Esophagus muscularis mucosa (tissue), 4 donors: ENCODE data around the gene ZNF648. TPM values are rescaled to one million over a fixed set of nuclear protein-coding genes. Genes with fewer than 3 reads are reported as not detected.

Experiments
- DNase-seq: peaks from one replicate; pipeline ENCODE4 v3.0.0-alpha.2; 2017; ENCODE audit errors: extremely low spot score
- H3K27ac ChIP-seq, 4 donors: fragments of 200-600 bp; sonication (generic); replicated peaks in 1 of 4; 1 replicate in 3 of 4; 2 replicates in 1 of 4; pipeline ENCODE4 v1.5.1; 2016 to 2019; ENCODE audit warnings: mild to moderate bottlenecking in 1 of 4
- H3K27me3 ChIP-seq, 4 donors: fragments of 200-600 bp; sonication (generic); one replicate each; pipeline versions ENCODE4 v1.5.1 to v1.6.0; 2016 to 2019
- H3K36me3 ChIP-seq, 4 donors: fragments of 200-600 bp; sonication (generic); one replicate each; pipeline ENCODE4 v1.5.1; 2016 to 2019
- H3K4me1 ChIP-seq, 4 donors: fragments of 200-600 bp; sonication (generic); one replicate each; pipeline ENCODE4 v1.5.1; 2016 to 2019
- H3K4me3 ChIP-seq, 4 donors: fragments of 200-600 bp; sonication (generic); 1 replicate in 2 of 4; 2 replicates in 2 of 4; pipeline ENCODE4 v1.5.1; 2016 to 2019; ENCODE audit warnings: mild to moderate bottlenecking in 4 of 4, moderate library complexity in 1 of 4
- H3K9me3 ChIP-seq, 4 donors: fragments of 200-600 bp; sonication (generic); 1 replicate in 3 of 4; 2 replicates in 1 of 4; pipeline ENCODE4 v1.5.1; 2016 to 2019
- CTCF ChIP-seq, 3 experiments: fragments of 200-600 bp in 2 of 3; fragments of 450-650 bp in 1 of 3; sonication (generic) in 2 of 3; IDR thresholded peaks; one replicate each; pipeline ENCODE4 v1.5.1; 2017 to 2019; ENCODE audit warnings: antibody characterized with exemption in 3 of 3, mild to moderate bottlenecking in 2 of 3, moderate library complexity in 1 of 3
- EP300 ChIP-seq: sonication (generic); formaldehyde crosslinking; IDR thresholded peaks from one replicate; pipeline ENCODE4 v1.6.1; 2017; ENCODE audit warnings: antibody characterized with exemption
- POLR2A ChIP-seq: fragments of 450-650 bp; IDR thresholded peaks from one replicate; pipeline ENCODE4 v1.6.1; 2017; ENCODE audit warnings: antibody characterized with exemption, moderate library complexity, mild to moderate bottlenecking, low read depth
- POLR2AphosphoS5 ChIP-seq, 2 donors: sonication (generic); formaldehyde crosslinking; IDR thresholded peaks; one replicate each; pipeline ENCODE4 v1.6.1; 2017; ENCODE audit warnings: antibody characterized with exemption in 2 of 2
- WGBS: methylation state at CpG from one replicate; pipeline ENCODE4 v1.1.5; 2018; 5-methylcytosine and 5-hydroxymethylcytosine counted together
- intact Hi-C: fragments of 100-400 bp; cut with DNase I; formaldehyde crosslinking; loops from one replicate; pipeline ENCODE4 v1.15.1; 2023
- total RNA-seq, 4 donors: library from RNA; depleted of rRNA; stranded (reverse); fragments of >200 nt; gene quantifications; one replicate each; pipeline versions ENCODE4 v1.1.0 to v1.2.1, GENCODE V29; 2016

The ZNF648 gene
- total RNA-seq, 4 donors from 2014 or later, result not detected

GRCh38 chr1:182080955-182081582 lies 19.6 kb upstream of the ZNF648 start:
- H3K27me3 ChIP-seq, result no peaks in the 10 kb centered on the region
- 91% methylated on average over 1 of the region's 1 CpG for WGBS
- H3K36me3 ChIP-seq, result no peaks in the 10 kb centered on the region
- H3K4me3 ChIP-seq, result no peak overlapping the region
- DNase-seq, result no peak
- peaks cover 7 to 15% (median 12%) of the 10 kb centered on the region in 4 donors for H3K4me1 ChIP-seq
- no peak overlapping the region for H3K27ac ChIP-seq
- H3K9me3 ChIP-seq, result no peaks in the 10 kb centered on the region
- intact Hi-C loops, result loop anchor here (5.0 to 10.0 kb wide), 2 partner anchors 204 to 604 kb away; no protein-coding TSS in a partner anchor
- TF ChIP-seq CTCF (IDR thresholded peaks at IDR 0.05), result peak; percentile 53 to 69 (median 54)
- TF ChIP-seq EP300, result no peak

GRCh38 chr1:182080040-182080439 lies 18.5 kb upstream of the ZNF648 start:
- H3K9me3 ChIP-seq, result no peaks in the 10 kb centered on the region
- no peaks in the 10 kb centered on the region for H3K36me3 ChIP-seq
- no peak for DNase-seq
- H3K27ac ChIP-seq, result no peak overlapping the region
- intact Hi-C loops, result loop anchor here (5.0 to 10.0 kb wide), 2 partner anchors 205 to 603 kb away; no protein-coding TSS in a partner anchor
- H3K4me1 ChIP-seq, result peaks cover 6 to 12% (median 9%) of the 10 kb centered on the region in 4 donors
- no peak overlapping the region for H3K4me3 ChIP-seq
- no peaks in the 10 kb centered on the region for H3K27me3 ChIP-seq
- no peak for TF ChIP-seq CTCF (IDR thresholded peaks at IDR 0.05)
- TF ChIP-seq POLR2AphosphoS5 (IDR thresholded peaks at IDR 0.05), result no peak
- TF ChIP-seq POLR2A, result no peak
- TF ChIP-seq EP300, result no peak
- 58% methylated on average over 3 of the region's 3 CpGs for WGBS

- TF ChIP-seq POLR2AphosphoS5 (IDR thresholded peaks at IDR 0.05) (no peak), POLR2A (no peak), CTCF (IDR thresholded peaks at IDR 0.05) (no peak), EP300 (no peak)
- H3K4me1 ChIP-seq, result peaks cover 0 to 5% (median 3%) of the 10 kb centered on the region in 4 donors
- H3K27ac ChIP-seq, result no peak overlapping the region
- H3K36me3 ChIP-seq, result no peaks in the 10 kb centered on the region
- intact Hi-C loops, result no loop called here
- H3K9me3 ChIP-seq, result no peaks in the 10 kb centered on the region
- no peak for DNase-seq
- peaks cover 0 to 18% (median 0%) of the 10 kb centered on the region in 4 donors for H3K27me3 ChIP-seq
- WGBS, result 73% methylated on average over 4 of the region's 4 CpGs
- H3K4me3 ChIP-seq, result no peak overlapping the region
These were observed 10.4 kb upstream of the ZNF648 start for GRCh38 chr1:182071924-182072323.

- intact Hi-C loops, result no loop called here
- no peak overlapping the region for H3K27ac ChIP-seq
- no peak overlapping the region for H3K4me3 ChIP-seq
- peaks cover 0 to 5% (median 3%) of the 10 kb centered on the region in 4 donors for H3K4me1 ChIP-seq
- no peaks in the 10 kb centered on the region for H3K9me3 ChIP-seq
- H3K27me3 ChIP-seq, result peaks cover 0 to 21% (median 0%) of the 10 kb centered on the region in 4 donors
- WGBS, result 5% methylated on average over 12 of the region's 12 CpGs
- DNase-seq, result no peak
- TF ChIP-seq EP300, result no peak
- TF ChIP-seq CTCF (IDR thresholded peaks at IDR 0.05), result peak; percentile 47 to 64 (median 56)
- no peaks in the 10 kb centered on the region for H3K36me3 ChIP-seq
These were observed 7.5 kb upstream of the ZNF648 start for GRCh38 chr1:182069028-182069466.

GRCh38 chr1:182066934-182067333 lies 5.4 kb upstream of the ZNF648 start:
- intact Hi-C loops, result no loop called here

More at GRCh38 chr1:182066934-182067333, 5.4 kb upstream of the ZNF648 start:
- Histone ChIP-seq H3K9me3 (peaks cover 0 to 5% (median 0%) of the 10 kb centered on the region in 4 donors), H3K4me3 (no peak overlapping the region), H3K27ac (no peak overlapping the region), H3K4me1 (peaks cover 0 to 5% (median 3%) of the 10 kb centered on the region in 4 donors), H3K27me3 (peaks cover 0 to 22% (median 0%) of the 10 kb centered on the region in 4 donors), H3K36me3 (no peaks in the 10 kb centered on the region)
- TF ChIP-seq POLR2A (no peak), POLR2AphosphoS5 (IDR thresholded peaks at IDR 0.05) (no peak), EP300 (no peak), CTCF (IDR thresholded peaks at IDR 0.05) (no peak)
- DNase-seq, result peak; percentile 77
- 79% methylated on average over 4 of the region's 4 CpGs for WGBS
